ENCODE results near the gene UGT2A2. TPM values are rescaled to one million over a fixed set of nuclear protein-coding genes. Genes with fewer than 3 reads are reported as not detected.

The UGT2A2 gene
- total and polyA plus RNA-seq, 4 experiments from 2014 or later, result not detected

GRCh38 chr4:69577245-69577644 lies 62.2 kb downstream of the UGT2A2 start:
- ChIA-PET POLR2A (ENCODE audit: partially characterized antibody) (no interaction called here), CTCF (ENCODE audit: partially characterized antibody) (no interaction called here)
- intact Hi-C loops (cut with micrococcal nuclease), result no loop called here
- Mint-ChIP-seq H3K27ac (no peak overlapping the region), H3K4me3 (no peak overlapping the region), H3K27me3 (no peaks in the 10 kb centered on the region), H3K4me1 (no peaks in the 10 kb centered on the region), H3K9me3 (no peaks in the 10 kb centered on the region), H3K36me3 (no peaks in the 10 kb centered on the region)
- Histone ChIP-seq H3K36me3 (ENCODE audit: insufficient read depth, low read length) (no peaks in the 10 kb centered on the region), H3K4me3 (ENCODE audit: low read length in 2 of 2) (no peak overlapping the region), H3K9me3 (ENCODE audit: control insufficient read depth in 1 of 2, low read length in 2 of 2) (no peaks in the 10 kb centered on the region), H3K27me3 (ENCODE audit: insufficient read depth, low read length) (no peaks in the 10 kb centered on the region), H3K4me1 (ENCODE audit: insufficient read depth, low read length) (no peaks in the 10 kb centered on the region), H3K27ac (ENCODE audit: low read depth, low read length) (no peak overlapping the region)
- DNase-seq, result no peak

DNA sequence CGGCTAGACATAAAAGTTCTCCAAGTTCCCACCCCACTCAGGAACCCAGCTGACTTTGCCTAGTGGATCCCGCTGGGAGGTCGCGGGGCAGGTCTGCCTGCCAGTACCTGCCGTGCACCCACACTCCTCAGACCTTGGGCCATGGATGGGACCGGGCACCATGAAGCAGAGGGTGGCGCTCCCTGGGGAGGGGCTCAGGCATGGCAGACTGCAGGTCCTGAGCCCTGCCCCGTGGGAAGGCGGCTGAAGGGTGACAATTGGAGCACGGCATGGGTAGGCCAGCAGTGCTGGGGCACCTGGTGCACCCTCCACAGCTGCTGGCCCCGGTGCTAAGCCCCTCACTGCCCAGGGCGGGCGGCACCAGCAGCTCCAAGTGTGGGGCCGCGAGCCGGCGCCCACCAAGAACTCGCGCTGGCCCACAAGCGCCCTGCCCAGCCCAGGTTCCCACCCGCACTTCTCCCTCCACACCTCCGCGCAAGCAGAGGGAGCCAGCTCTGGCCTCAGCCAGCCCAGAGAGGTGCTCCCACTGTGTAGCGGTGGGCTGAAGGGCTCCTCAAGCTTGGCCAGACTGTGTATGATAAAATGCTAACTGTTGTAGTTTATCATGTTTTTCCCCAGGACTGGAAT lies 63.1 kb downstream of the UGT2A2 start:
- no peaks in the 10 kb centered on the region for H3K9me3 Mint-ChIP-seq
- Histone ChIP-seq H3K4me1 (ENCODE audit: insufficient read depth, low read length) (no peaks in the 10 kb centered on the region), H3K4me3 (ENCODE audit: low read length in 2 of 2) (no peak overlapping the region), H3K9me3 (ENCODE audit: control insufficient read depth in 1 of 2, low read length in 2 of 2) (no peaks in the 10 kb centered on the region), H3K27ac (ENCODE audit: low read depth, low read length) (no peak overlapping the region), H3K27me3 (ENCODE audit: insufficient read depth, low read length) (no peaks in the 10 kb centered on the region), H3K36me3 (ENCODE audit: insufficient read depth, low read length) (no peaks in the 10 kb centered on the region)
- intact Hi-C loops (cut with micrococcal nuclease), result no loop called here
- no peaks in the 10 kb centered on the region for H3K27me3 Mint-ChIP-seq
- no peak for DNase-seq
- H3K4me1 Mint-ChIP-seq, result no peaks in the 10 kb centered on the region
- no peak overlapping the region for H3K4me3 Mint-ChIP-seq
- no peak overlapping the region for H3K27ac Mint-ChIP-seq
- H3K36me3 Mint-ChIP-seq, result no peaks in the 10 kb centered on the region
- ChIA-PET CTCF (ENCODE audit: partially characterized antibody) (no interaction called here), POLR2A (ENCODE audit: partially characterized antibody) (no interaction called here)

- Mint-ChIP-seq H3K4me3 (no peak overlapping the region), H3K27ac (no peak overlapping the region), H3K9me3 (peaks cover 0 to 2% (median 0%) of the 10 kb centered on the region in 8 donors), H3K36me3 (no peaks in the 10 kb centered on the region), H3K4me1 (no peaks in the 10 kb centered on the region), H3K27me3 (no peaks in the 10 kb centered on the region)
- Histone ChIP-seq H3K4me1 (ENCODE audit: insufficient read depth, low read length) (no peaks in the 10 kb centered on the region), H3K4me3 (ENCODE audit: low read length in 2 of 2) (no peak overlapping the region), H3K27me3 (ENCODE audit: insufficient read depth, low read length) (no peaks in the 10 kb centered on the region), H3K27ac (ENCODE audit: low read depth, low read length) (no peak overlapping the region), H3K36me3 (ENCODE audit: insufficient read depth, low read length) (no peaks in the 10 kb centered on the region), H3K9me3 (ENCODE audit: control insufficient read depth in 1 of 2, low read length in 2 of 2) (no peaks in the 10 kb centered on the region)
- DNase-seq, result no peak
- CTCF ChIA-PET (ENCODE audit: partially characterized antibody), result no interaction called here
- intact Hi-C loops (cut with micrococcal nuclease), result no loop called here
- POLR2A ChIA-PET (ENCODE audit: partially characterized antibody), result no interaction called here
Measured at GRCh38 chr4:69568787-69569186, 70.7 kb downstream of the UGT2A2 start.

DNA sequence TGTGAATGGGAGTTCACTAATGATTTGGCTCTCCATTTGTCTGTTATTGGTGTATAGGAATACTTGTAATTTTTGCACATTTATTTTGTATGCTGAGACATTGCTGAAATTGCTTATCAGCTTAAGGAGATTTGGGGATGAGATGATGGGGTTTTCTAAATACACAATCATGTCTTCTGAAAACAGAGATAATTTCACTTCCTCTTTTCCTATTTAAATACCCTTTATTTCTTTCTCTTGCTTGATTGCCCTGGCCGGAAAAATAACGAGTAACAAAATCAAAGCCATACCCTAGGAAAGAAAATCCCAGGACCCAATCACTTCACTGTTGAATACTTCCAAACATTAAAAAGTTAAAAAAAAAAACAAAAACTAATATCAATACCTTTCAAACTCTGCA lies 76.0 kb downstream of the UGT2A2 start:
- no peaks in the 10 kb centered on the region for H3K36me3 ChIP-seq (ENCODE audit: insufficient read depth, low read length)
- no peak for DNase-seq
- Mint-ChIP-seq H3K4me3 (no peak overlapping the region), H3K27ac (no peak overlapping the region), H3K36me3 (no peaks in the 10 kb centered on the region), H3K9me3 (peaks cover 0 to 6% (median 0%) of the 10 kb centered on the region in 8 donors), H3K4me1 (no peaks in the 10 kb centered on the region), H3K27me3 (no peaks in the 10 kb centered on the region)
- intact Hi-C loops (cut with micrococcal nuclease), result no loop called here
- H3K9me3 ChIP-seq (ENCODE audit: control insufficient read depth in 1 of 2, low read length in 2 of 2), result no peaks in the 10 kb centered on the region
- ChIA-PET POLR2A (ENCODE audit: partially characterized antibody) (no interaction called here), CTCF (ENCODE audit: partially characterized antibody) (no interaction called here)
- H3K27me3 ChIP-seq (ENCODE audit: insufficient read depth, low read length), result no peaks in the 10 kb centered on the region
- no peaks in the 10 kb centered on the region for H3K4me1 ChIP-seq (ENCODE audit: insufficient read depth, low read length)
- H3K4me3 ChIP-seq (ENCODE audit: low read length in 2 of 2), result no peak overlapping the region
- H3K27ac ChIP-seq (ENCODE audit: low read depth, low read length), result no peak overlapping the region

DNA sequence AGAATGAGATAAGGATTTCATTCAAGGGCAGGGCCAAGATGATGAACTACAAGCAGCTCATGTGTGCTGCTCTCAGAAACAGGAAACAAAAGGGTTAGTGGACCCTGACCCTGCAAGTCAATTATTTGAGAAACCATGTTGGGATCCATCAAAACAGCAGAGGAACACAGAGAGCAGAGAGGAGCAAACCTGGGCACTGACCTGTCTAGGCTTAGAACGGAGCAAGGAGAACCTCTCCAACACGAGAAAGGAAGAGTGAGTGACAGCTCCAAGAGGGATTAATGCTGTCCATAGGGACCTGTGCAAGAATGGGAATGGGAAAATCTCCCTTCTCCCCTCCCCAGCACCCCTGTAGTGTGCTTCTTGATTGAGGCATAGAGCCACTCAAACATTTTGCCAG lies 89.8 kb downstream of the UGT2A2 start:
- Histone ChIP-seq H3K27ac (ENCODE audit: low read depth, low read length) (no peak overlapping the region), H3K36me3 (ENCODE audit: insufficient read depth, low read length) (no peaks in the 10 kb centered on the region), H3K4me1 (ENCODE audit: insufficient read depth, low read length) (no peaks in the 10 kb centered on the region), H3K27me3 (ENCODE audit: insufficient read depth, low read length) (no peaks in the 10 kb centered on the region), H3K9me3 (ENCODE audit: control insufficient read depth in 1 of 2, low read length in 2 of 2) (no peaks in the 10 kb centered on the region), H3K4me3 (ENCODE audit: low read length in 2 of 2) (no peak overlapping the region)
- POLR2A ChIA-PET (ENCODE audit: partially characterized antibody), result no interaction called here
- no peak for DNase-seq
- no peak overlapping the region for H3K4me3 Mint-ChIP-seq
- no peaks in the 10 kb centered on the region for H3K27me3 Mint-ChIP-seq
- CTCF ChIA-PET (ENCODE audit: partially characterized antibody), result no interaction called here
- no peaks in the 10 kb centered on the region for H3K36me3 Mint-ChIP-seq
- peaks cover 0 to 4% (median 0%) of the 10 kb centered on the region in 8 donors for H3K9me3 Mint-ChIP-seq
- intact Hi-C loops (cut with micrococcal nuclease), result no loop called here
- H3K27ac Mint-ChIP-seq, result no peak overlapping the region
- H3K4me1 Mint-ChIP-seq, result no peaks in the 10 kb centered on the region

GRCh38 chr4:69546134-69546765 lies 93.2 kb downstream of the UGT2A2 start:
- peaks cover 0 to 3% (median 0%) of the 10 kb centered on the region in 8 donors for H3K9me3 Mint-ChIP-seq
- intact Hi-C loops (cut with micrococcal nuclease), result no loop called here

More at GRCh38 chr4:69546134-69546765, 93.2 kb downstream of the UGT2A2 start:
- Histone ChIP-seq H3K27me3 (ENCODE audit: insufficient read depth, low read length) (no peaks in the 10 kb centered on the region), H3K36me3 (ENCODE audit: insufficient read depth, low read length) (no peaks in the 10 kb centered on the region), H3K4me3 (ENCODE audit: low read length in 2 of 2) (no peak overlapping the region), H3K27ac (ENCODE audit: low read depth, low read length) (no peak overlapping the region), H3K9me3 (ENCODE audit: control insufficient read depth in 1 of 2, low read length in 2 of 2) (no peaks in the 10 kb centered on the region), H3K4me1 (ENCODE audit: insufficient read depth, low read length) (no peaks in the 10 kb centered on the region)
- H3K27ac Mint-ChIP-seq, result no peak overlapping the region
- H3K27me3 Mint-ChIP-seq, result no peaks in the 10 kb centered on the region
- ChIA-PET CTCF (ENCODE audit: partially characterized antibody) (no interaction called here), POLR2A (ENCODE audit: partially characterized antibody) (no interaction called here)
- DNase-seq, result no peak
- no peaks in the 10 kb centered on the region for H3K36me3 Mint-ChIP-seq
- no peak overlapping the region for H3K4me3 Mint-ChIP-seq
- no peaks in the 10 kb centered on the region for H3K4me1 Mint-ChIP-seq
